ENCODE measurements around the gene STMN1.

DNA sequence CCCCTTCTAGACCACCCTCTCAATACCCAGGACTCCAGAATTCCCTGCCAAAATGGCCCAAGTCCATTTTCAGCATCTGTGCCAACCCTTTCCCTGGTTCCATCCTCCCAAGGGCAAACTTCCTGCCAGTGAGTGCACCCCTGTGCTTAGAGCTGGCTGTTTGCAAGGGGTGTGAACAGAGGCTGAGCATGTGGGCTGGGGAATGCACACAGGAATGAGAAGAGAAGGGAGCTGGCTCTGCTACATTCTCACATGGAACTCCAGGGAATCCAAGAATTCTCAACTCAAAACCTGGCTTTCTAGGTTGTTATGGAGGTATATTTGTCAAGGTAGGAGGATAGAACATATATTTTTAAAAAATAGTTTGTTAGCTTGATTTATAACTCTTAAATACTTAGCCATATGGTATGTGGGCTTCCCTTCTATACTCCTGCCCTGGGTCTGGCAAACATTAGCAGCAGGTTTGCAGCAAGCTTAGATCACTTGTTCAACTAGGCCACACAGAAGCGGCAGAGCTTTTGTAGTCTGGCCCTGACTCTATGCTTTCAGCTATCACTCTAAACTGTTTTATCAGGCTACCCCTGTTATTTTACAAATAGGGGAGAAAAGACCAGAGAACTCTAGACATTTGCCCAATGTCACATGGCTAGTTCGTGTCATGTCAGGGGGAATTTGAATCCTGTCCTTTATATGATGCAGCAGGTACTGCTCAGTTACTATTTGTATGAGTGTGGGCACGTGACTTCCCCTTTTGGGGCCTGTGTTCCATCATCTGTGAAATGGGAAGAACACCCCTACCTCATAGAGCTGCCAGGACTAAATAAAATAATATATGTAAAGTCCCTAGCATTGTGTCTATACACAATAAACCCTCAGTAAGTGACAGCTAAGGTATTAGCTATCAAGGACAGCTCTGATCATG, 8.1 kb upstream of the STMN1 start:
- TF ChIP-seq POLR2A (IDR thresholded peaks at IDR 0.05; ENCODE audit: low read depth) (no peak), POLR2AphosphoS5 (IDR thresholded peaks at IDR 0.05) (no peak)

All from esophagus muscularis mucosa (tissue), 2 donors.